GM23338 (cell line): ENCODE measurements around the gene CENPN. TPM values are rescaled to one million over a fixed set of nuclear protein-coding genes. Genes with fewer than 3 reads are reported as not detected.

Source experiments
- ATAC-seq: fragments of 200-7000 bp; cut with Tn5 transposase; 3 replicates; pipeline ENCODE4 v1.9.1; 2020
- DNase-seq: peaks from one replicate; pipeline ENCODE4 v3.0.0-alpha.2; 2015; ENCODE audit warnings: low spot score
- H2AFZ ChIP-seq: fragments of 200-600 bp; sonication (generic); 2 replicates; pipeline ENCODE4 v1.8.0; 2016; ENCODE audit warnings: antibody characterized with exemption, mild to moderate bottlenecking, moderate library complexity
- H3F3A ChIP-seq: fragments of 200-600 bp; sonication (generic); replicated peaks from 2 replicates; pipeline ENCODE4 v1.8.0; 2017; ENCODE audit warnings: antibody characterized with exemption, mixed run types, low read depth
- H3K27ac ChIP-seq: fragments of 200-600 bp; sonication (generic); 2 replicates; pipeline ENCODE4 v1.6.1; 2016; ENCODE audit warnings: low read depth
- H3K27me3 ChIP-seq: fragments of 200-600 bp; sonication (generic); 2 replicates; pipeline ENCODE4 v1.8.0; 2016; ENCODE audit warnings: mild to moderate bottlenecking, mixed run types, moderate library complexity; ENCODE audit not compliant: insufficient read depth
- H3K36me3 ChIP-seq: fragments of 200-600 bp; sonication (generic); 2 replicates; pipeline ENCODE4 v1.8.0; 2016; ENCODE audit warnings: mild to moderate bottlenecking; ENCODE audit not compliant: insufficient read depth
- H3K4me1 ChIP-seq: fragments of 200-600 bp; sonication (generic); 2 replicates; pipeline ENCODE4 v1.8.0; 2016; ENCODE audit warnings: mild to moderate bottlenecking, moderate library complexity; ENCODE audit not compliant: insufficient read depth
- H3K4me2 ChIP-seq: fragments of 200-600 bp; sonication (generic); 2 replicates; pipeline ENCODE4 v1.7.1; 2017; ENCODE audit warnings: mixed run types
- H3K4me3 ChIP-seq: fragments of 200-600 bp; sonication (generic); 2 replicates; pipeline ENCODE4 v1.6.1; 2016; ENCODE audit warnings: mixed run types
- H3K79me2 ChIP-seq: fragments of 200-600 bp; sonication (generic); replicated peaks from 2 replicates; pipeline ENCODE4 v1.8.0; 2017; ENCODE audit warnings: mild to moderate bottlenecking; ENCODE audit not compliant: insufficient read depth
- H3K9me2 ChIP-seq: fragments of 200-600 bp; sonication (generic); 2 replicates; pipeline ENCODE4 v1.8.0; 2017; ENCODE audit not compliant: insufficient read depth
- H4K20me1 ChIP-seq: fragments of 200-600 bp; sonication (generic); replicated peaks from 2 replicates; pipeline ENCODE4 v1.8.0; 2017; ENCODE audit warnings: mild to moderate bottlenecking; ENCODE audit not compliant: insufficient read depth
- H3K27ac Mint-ChIP-seq: 2 replicates; pipeline ENCODE4 v1.8.0; 2020; ENCODE audit warnings: inconsistent platforms, mild to moderate bottlenecking, moderate library complexity, mixed read lengths
- H3K27me3 Mint-ChIP-seq: 3 replicates; pipeline ENCODE4 v1.8.0; 2022; ENCODE audit warnings: low read depth, mild to moderate bottlenecking, moderate library complexity, mixed read lengths, inconsistent platforms; ENCODE audit not compliant: insufficient read depth, poor library complexity
- H3K36me3 Mint-ChIP-seq: 3 replicates; pipeline ENCODE4 v1.8.0; 2021; ENCODE audit warnings: low read depth, mild to moderate bottlenecking, inconsistent platforms, moderate library complexity, mixed read lengths
- H3K4me1 Mint-ChIP-seq: 3 replicates; pipeline ENCODE4 v1.8.0; 2020; ENCODE audit warnings: mild to moderate bottlenecking, inconsistent platforms, mixed read lengths
- H3K4me3 Mint-ChIP-seq: 3 replicates; pipeline ENCODE4 v1.8.0; 2021; ENCODE audit warnings: moderate library complexity, mild to moderate bottlenecking, inconsistent platforms, mixed read lengths
- H3K9me3 Mint-ChIP-seq: 3 replicates; pipeline ENCODE4 v1.8.0; 2020; ENCODE audit warnings: moderate library complexity, mild to moderate bottlenecking, inconsistent platforms, mixed read lengths
- CREB1 ChIP-seq: fragments of 250-450 bp; sonication (Bioruptor Pico); IDR thresholded peaks from 2 replicates; pipeline ENCODE4 v1.5.0; 2020; ENCODE audit warnings: low read depth, mild to moderate bottlenecking, moderate library complexity
- CTCF ChIP-seq, 2 experiments: fragments of 200-600 bp in 1 of 2; sonication (generic) in 1 of 2; conservative IDR thresholded peaks; 2 replicates each; pipeline versions ENCODE4 v1.5.1 to v1.6.1; 2016 to 2017; ENCODE audit warnings: antibody characterized with exemption in 2 of 2, low read depth in 2 of 2, mild to moderate bottlenecking in 2 of 2, moderate library complexity in 1 of 2
- ETS1 ChIP-seq: IDR thresholded peaks from 2 replicates; pipeline ENCODE4 v1.6.1; 2016; ENCODE audit warnings: antibody characterized with exemption
- EZH2 ChIP-seq: fragments of 200-600 bp; sonication (generic); IDR thresholded peaks from one replicate; pipeline ENCODE4 v1.8.0; 2017; ENCODE audit warnings: antibody characterized with exemption, mild to moderate bottlenecking, low read depth; ENCODE audit not compliant: unreplicated experiment
- EZH2phosphoT487 ChIP-seq: fragments of 200-600 bp; sonication (generic); IDR thresholded peaks from one replicate; pipeline ENCODE4 v1.8.1; 2018; ENCODE audit warnings: antibody characterized with exemption; ENCODE audit not compliant: unreplicated experiment
- JUNB ChIP-seq: IDR thresholded peaks from one replicate; pipeline ENCODE4 v1.6.1; 2016; ENCODE audit warnings: antibody characterized with exemption; ENCODE audit not compliant: unreplicated experiment
- NANOG ChIP-seq: IDR thresholded peaks from 2 replicates; pipeline ENCODE4 v1.6.1; 2016; ENCODE audit warnings: antibody characterized with exemption, borderline replicate concordance
- POLR2AphosphoS5 ChIP-seq: IDR thresholded peaks from 2 replicates; pipeline ENCODE4 v1.6.1; 2016; ENCODE audit warnings: antibody characterized with exemption, low read depth
- STAT1 ChIP-seq: IDR thresholded peaks from one replicate; pipeline ENCODE4 v1.6.1; 2016; ENCODE audit warnings: antibody characterized with exemption; ENCODE audit not compliant: unreplicated experiment
- ZNF114 ChIP-seq: fragments of 250-450 bp; sonication (Bioruptor Pico); IDR thresholded peaks from 2 replicates; pipeline ENCODE4 v1.5.0; 2020; ENCODE audit warnings: mild to moderate bottlenecking, moderate library complexity
- ZNF462 ChIP-seq: fragments of 250-450 bp; sonication (Bioruptor Pico); IDR thresholded peaks from 2 replicates; pipeline ENCODE4 v1.5.0; 2020; ENCODE audit warnings: mild to moderate bottlenecking, moderate library complexity
- polyA plus RNA-seq: library from polyadenylated mRNA; unstranded; fragments of >200 nt; fragmentation: Nextera tagmentation; extraction: Ambion mirVana; gene quantifications from 2 replicates; pipeline ENCODE4 v1.2.1, GENCODE V29; 2016
- total RNA-seq: library from RNA; depleted of rRNA; stranded (reverse); fragments of >200 nt; shearing (Covaris generic); gene quantifications from 2 replicates; pipeline ENCODE4 v1.2.3, GENCODE V29; 2014
- TF ChIP-seq, protein P1 (sequence below): IDR thresholded peaks from one replicate; pipeline ENCODE4 v1.6.1; 2018; ENCODE audit warnings: antibody characterized with exemption; ENCODE audit not compliant: unreplicated experiment

Gene CENPN
- total and polyA plus RNA-seq, 2 experiments from 2014 or later = 43.6 to 80.8 TPM

GRCh38 chr16:80994451-80994850 is 12.6 kb upstream of the CENPN start (continued):
- TF ChIP-seq EZH2 = no peak
- TF ChIP-seq STAT1 = no peak
- TF ChIP-seq JUNB = no peak
- TF ChIP-seq NANOG = no peak

DNA sequence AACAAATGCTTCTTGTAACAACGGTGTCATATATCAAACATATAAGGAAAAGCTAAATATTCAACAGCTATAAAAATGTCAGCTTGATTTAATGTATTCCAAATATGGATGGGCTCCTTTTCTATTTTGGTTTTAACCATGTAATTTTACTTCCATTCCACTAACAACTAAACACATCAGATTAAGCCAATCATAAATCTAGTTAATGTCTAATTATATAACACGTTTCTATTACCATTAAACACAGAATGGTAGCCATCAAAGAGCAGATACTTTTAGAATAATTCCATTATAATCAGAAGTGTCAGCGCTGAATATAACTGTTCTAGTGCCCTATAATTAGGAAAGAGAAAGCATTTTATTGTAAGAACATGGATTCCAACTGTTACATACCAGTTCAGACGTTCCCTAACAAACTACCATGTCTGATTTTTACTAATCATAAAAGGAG is 10.3 kb upstream of the CENPN start:
- Mint-ChIP-seq H3K27ac (no peak overlapping the region), H3K4me1 (no peaks in the 10 kb centered on the region; the same call in 2 of the 3 replicates)

More for the DNA sequence above, 10.3 kb upstream of the CENPN start:
- ATAC-seq (no peak), DNase-seq (no peak)
- peaks cover 36% of the 10 kb centered on the region for H4K20me1 ChIP-seq
- no peak for TF ChIP-seq ZNF462 (CRISPR knock-in tag)
- no peak for TF ChIP-seq NANOG
- TF ChIP-seq POLR2AphosphoS5 = no peak
- TF ChIP-seq, protein P1, sequence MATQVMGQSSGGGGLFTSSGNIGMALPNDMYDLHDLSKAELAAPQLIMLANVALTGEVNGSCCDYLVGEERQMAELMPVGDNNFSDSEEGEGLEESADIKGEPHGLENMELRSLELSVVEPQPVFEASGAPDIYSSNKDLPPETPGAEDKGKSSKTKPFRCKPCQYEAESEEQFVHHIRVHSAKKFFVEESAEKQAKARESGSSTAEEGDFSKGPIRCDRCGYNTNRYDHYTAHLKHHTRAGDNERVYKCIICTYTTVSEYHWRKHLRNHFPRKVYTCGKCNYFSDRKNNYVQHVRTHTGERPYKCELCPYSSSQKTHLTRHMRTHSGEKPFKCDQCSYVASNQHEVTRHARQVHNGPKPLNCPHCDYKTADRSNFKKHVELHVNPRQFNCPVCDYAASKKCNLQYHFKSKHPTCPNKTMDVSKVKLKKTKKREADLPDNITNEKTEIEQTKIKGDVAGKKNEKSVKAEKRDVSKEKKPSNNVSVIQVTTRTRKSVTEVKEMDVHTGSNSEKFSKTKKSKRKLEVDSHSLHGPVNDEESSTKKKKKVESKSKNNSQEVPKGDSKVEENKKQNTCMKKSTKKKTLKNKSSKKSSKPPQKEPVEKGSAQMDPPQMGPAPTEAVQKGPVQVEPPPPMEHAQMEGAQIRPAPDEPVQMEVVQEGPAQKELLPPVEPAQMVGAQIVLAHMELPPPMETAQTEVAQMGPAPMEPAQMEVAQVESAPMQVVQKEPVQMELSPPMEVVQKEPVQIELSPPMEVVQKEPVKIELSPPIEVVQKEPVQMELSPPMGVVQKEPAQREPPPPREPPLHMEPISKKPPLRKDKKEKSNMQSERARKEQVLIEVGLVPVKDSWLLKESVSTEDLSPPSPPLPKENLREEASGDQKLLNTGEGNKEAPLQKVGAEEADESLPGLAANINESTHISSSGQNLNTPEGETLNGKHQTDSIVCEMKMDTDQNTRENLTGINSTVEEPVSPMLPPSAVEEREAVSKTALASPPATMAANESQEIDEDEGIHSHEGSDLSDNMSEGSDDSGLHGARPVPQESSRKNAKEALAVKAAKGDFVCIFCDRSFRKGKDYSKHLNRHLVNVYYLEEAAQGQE = no peak
- no peak for TF ChIP-seq ETS1
- no peak for TF ChIP-seq CREB1 (CRISPR knock-in tag)
- TF ChIP-seq EZH2phosphoT487 = no peak
- no peak for TF ChIP-seq CTCF (conservative IDR thresholded peaks at IDR 0.05; ENCODE audit: low read depth in 2 of 2)
- no peak for TF ChIP-seq ZNF114
- no peak for TF ChIP-seq JUNB
- no peak for TF ChIP-seq EZH2
- H3K27ac ChIP-seq = no peak overlapping the region
- H3K79me2 ChIP-seq = peaks cover 98% of the 10 kb centered on the region
- no peak overlapping the region for H2AFZ ChIP-seq
- no peaks in the 10 kb centered on the region for H3K9me2 ChIP-seq
- H3K27me3 Mint-ChIP-seq = peaks cover 2% of the 10 kb centered on the region
- H3K27me3 ChIP-seq = no peaks in the 10 kb centered on the region
- no peak overlapping the region for H3K4me3 Mint-ChIP-seq
- no peaks in the 10 kb centered on the region for H3K4me1 ChIP-seq
- H3K9me3 Mint-ChIP-seq = no peaks in the 10 kb centered on the region
- no peaks in the 10 kb centered on the region for H3K36me3 ChIP-seq
- H3K4me3 ChIP-seq = no peak overlapping the region
- H3F3A ChIP-seq = no peaks in the 10 kb centered on the region
- no peak overlapping the region for H3K4me2 ChIP-seq
- peaks cover under 1% of the 10 kb centered on the region; the same call in 1 of the 3 replicates for H3K36me3 Mint-ChIP-seq
